GM13977 (cell line): ENCODE results near the gene APCDD1.

ENCODE experiments used
- DNase-seq: peaks from one replicate; pipeline ENCODE4 v3.0.0; 2012; ENCODE audit warnings: low spot score
- in situ Hi-C: fragments of 300-500 bp; cut with MboI; formaldehyde crosslinking; loops from one replicate; pipeline ENCODE4 v1.12.0; 2022; ENCODE audit warnings: low sequenced_read_pairs, low pct_unique_long_range_greater_than_20kb, mixed read lengths, inconsistent platforms; ENCODE audit not compliant: unreplicated experiment
- TF ChIP-seq, protein P1 (sequence below): IDR thresholded peaks from 2 replicates; pipeline ENCODE4 v1.5.1; 2012; ENCODE audit warnings: mild to moderate bottlenecking, control low read depth; ENCODE audit not compliant: insufficient read depth; ENCODE audit errors: extremely low read depth, missing control alignments

The APCDD1 gene

GRCh38 chr18:10453806-10454680, at the start of gene APCDD1:
Gene APCDD1, plus strand, starts transcription at chr18:10454635. Its CDS starts 347 bp downstream, at chr18:10454982.
- no peak for DNase-seq
- in situ Hi-C loops = no loop called here
- TF ChIP-seq, protein P1, sequence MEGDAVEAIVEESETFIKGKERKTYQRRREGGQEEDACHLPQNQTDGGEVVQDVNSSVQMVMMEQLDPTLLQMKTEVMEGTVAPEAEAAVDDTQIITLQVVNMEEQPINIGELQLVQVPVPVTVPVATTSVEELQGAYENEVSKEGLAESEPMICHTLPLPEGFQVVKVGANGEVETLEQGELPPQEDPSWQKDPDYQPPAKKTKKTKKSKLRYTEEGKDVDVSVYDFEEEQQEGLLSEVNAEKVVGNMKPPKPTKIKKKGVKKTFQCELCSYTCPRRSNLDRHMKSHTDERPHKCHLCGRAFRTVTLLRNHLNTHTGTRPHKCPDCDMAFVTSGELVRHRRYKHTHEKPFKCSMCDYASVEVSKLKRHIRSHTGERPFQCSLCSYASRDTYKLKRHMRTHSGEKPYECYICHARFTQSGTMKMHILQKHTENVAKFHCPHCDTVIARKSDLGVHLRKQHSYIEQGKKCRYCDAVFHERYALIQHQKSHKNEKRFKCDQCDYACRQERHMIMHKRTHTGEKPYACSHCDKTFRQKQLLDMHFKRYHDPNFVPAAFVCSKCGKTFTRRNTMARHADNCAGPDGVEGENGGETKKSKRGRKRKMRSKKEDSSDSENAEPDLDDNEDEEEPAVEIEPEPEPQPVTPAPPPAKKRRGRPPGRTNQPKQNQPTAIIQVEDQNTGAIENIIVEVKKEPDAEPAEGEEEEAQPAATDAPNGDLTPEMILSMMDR = no peak

GRCh38 chr18:10405014-10405493, 49.4 kb upstream of the APCDD1 start:
- no peak for DNase-seq
- TF ChIP-seq, protein P1 = no peak
- in situ Hi-C loops = no loop called here

DNA sequence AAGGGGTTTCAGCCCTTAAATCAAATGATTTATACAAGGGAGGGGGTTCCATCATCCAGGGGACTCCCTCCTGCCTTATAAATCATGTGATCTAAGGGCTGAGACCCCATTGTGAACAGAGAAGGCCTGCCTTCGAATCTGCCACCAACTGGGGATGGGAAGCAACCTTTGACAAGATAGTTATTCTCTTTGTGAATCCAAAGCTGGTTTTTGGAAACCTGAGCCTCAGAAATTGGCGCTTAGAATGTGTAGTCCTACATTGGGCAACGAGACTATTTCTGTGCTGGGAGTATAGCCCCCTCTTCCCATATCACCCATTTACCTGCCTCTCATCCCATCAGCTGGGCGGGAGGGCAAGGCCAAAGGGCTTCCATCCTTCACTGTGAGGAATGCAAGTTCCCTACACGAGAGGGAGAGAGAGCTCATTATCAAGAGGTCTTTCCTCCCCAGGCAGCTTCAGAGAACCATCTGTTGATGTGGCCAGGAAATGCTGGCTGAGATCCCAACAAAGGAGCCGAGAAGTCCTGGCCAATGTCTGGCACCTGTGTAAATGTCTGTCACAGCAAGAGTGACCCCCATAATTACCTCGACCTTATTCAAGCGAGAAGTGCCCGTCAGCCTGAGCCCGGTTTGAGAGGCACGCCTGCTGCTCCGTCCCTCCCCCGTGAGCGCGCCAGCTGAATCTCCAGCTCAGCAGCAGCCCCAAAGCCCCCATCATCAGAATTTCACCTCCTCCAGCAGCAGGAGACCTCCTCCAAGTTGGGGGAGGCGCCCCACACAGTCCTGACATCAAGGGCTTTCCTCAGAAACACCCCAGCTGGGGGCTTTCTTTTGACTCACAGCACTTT, 48.4 kb upstream of the APCDD1 start:
- TF ChIP-seq, protein P1 = no peak
- in situ Hi-C loops = no loop called here
- DNase-seq = no peak

DNA sequence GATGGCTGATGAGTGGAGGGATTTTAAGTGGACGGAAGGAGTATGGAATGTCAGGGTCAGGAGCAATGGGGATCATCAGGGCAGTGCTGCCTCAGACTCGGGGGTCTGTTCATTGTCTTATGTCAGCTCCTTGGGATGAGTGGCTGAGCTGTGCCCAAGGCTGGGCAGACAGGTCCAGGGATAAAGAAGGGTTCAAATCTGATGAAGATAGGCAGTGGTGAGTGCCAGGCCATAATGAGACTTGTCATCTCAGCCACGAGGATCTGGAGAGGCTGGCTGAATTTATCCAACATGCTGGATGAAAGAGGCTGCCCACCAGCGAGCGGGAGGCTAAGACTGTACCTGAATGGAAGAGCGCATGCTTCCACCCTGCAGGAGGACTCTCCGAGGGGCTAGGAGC, 46.3 kb upstream of the APCDD1 start:
- in situ Hi-C loops = no loop called here
- TF ChIP-seq, protein P1 = no peak
- no peak for DNase-seq

DNA sequence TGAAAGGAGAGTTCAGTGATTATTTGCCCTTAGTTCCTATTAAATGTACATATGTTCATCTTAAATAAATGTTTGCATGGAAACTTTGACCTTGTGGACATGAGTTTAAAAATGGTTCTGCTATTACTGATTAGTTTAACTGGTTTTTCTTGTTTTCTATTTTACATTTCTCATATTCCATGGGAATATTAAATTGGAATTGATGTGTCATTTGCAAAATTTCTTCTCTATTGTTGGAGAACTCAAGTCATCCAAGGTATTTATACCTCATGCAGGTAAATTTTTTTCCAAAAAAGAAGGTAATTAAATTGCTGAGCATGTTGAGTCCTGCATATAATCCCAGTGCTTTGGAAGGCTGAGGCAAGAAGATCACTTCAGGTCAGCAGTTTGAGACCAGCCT, 45.4 kb upstream of the APCDD1 start:
- TF ChIP-seq, protein P1 = no peak
- in situ Hi-C loops = no loop called here
- DNase-seq = no peak

GRCh38 chr18:10410472-10411308, 43.7 kb upstream of the APCDD1 start:
- in situ Hi-C loops = no loop called here
- DNase-seq = no peak

More at GRCh38 chr18:10410472-10411308, 43.7 kb upstream of the APCDD1 start:
- TF ChIP-seq, protein P1 = no peak
